Heart left ventricle (tissue), 13 donors: ENCODE results near the gene IGSF9.

Experiments used
- CTCF ChIP-seq, 12 donors: fragments of 200-600 bp; sonication (generic) in 4 of 12; IDR thresholded peaks; one replicate each; pipeline versions ENCODE4 v1.5.0 to v1.8.0; 2018 to 2022; ENCODE audit warnings: antibody characterized with exemption in 12 of 12, mild to moderate bottlenecking in 5 of 12
- POLR2A ChIP-seq, 2 donors: fragments of 450-650 bp; IDR thresholded peaks; one replicate each; pipeline ENCODE4 v1.6.1; 2017; ENCODE audit warnings: antibody characterized with exemption in 2 of 2, mild to moderate bottlenecking in 2 of 2, moderate library complexity in 2 of 2
- donor health status: ischemic (EF 13 %, LVEDD 7.1; RV severe dilation, severe dysfunction).
- donor health status: DM: no; HTN: yes; CAD: no.
- donor health status: DM: no; HTN: no; CAD: no.
- donor health status: ischemic (EF 25% LVEDD 6.9; RV normal size, moderate dysfunction).
- donor health status: ischemic (EF 25% LVEDD 5.7; RV mildly dilated, moderate dysfunction).
- donor health status: ischemic (EF 35%, LVEDD 5.7; RV mildly dilated, moderate dysfunction).
- donor health status: nonischemic (EF 11% LVEDD 7.7; RV severe dilation, severe dysfunction).
- donor health status: DM: yes; HTN: yes; CAD: no.
- donor health status: PGD.
- donor health status: ischemic (EF 29% LVEDD 5.4; RV normal size, mild dysfunction).
- donor health status: nonischemic (EF 23%, LVEDD 6.1; RV moderate dilation, normal function).

DNA sequence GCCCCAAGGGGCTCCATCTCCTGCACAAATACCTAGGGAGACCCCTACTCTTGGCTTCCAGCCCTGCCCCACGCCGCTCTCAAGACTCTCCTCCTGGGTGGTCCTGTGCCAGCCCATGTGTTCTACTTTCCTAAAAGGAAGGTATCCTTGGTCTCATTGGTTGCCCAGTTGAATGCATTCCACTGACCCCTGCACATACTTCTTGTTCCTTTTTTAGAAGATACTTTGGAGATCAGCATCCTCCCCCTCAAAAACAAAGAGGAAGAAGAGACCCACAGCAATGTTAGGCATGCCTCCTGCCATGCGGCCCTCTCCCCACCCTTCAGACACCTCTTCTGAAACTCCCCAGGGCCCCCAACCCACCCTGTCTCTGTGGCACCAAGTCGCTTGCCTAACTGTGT is 4.6 kb upstream of the IGSF9 start:
- no peak for TF ChIP-seq POLR2A (IDR thresholded peaks at IDR 0.05)
- no peak for TF ChIP-seq CTCF (IDR thresholded peaks at IDR 0.05)
